SK-N-SH (cell line): Measurements from ENCODE around the gene ALS2CL. TPM values are rescaled to one million over a fixed set of nuclear protein-coding genes. Genes with fewer than 3 reads are reported as not detected.

Experiments used
- CTCF ChIA-PET: fragments of 300-600, 350-600 bp; formaldehyde crosslinking; extraction: SDS; loops from one replicate; lab custom pipeline; 2021; lab: Yijun Ruan, JAX
- POLR2A ChIA-PET: fragments of 350-600 bp; sonication (Branson Sonifier 250); formaldehyde crosslinking; extraction: SDS; loops from one replicate; lab custom pipeline; 2020; ENCODE audit warnings: antibody characterized with exemption, inconsistent platforms; lab: Yijun Ruan, JAX
- DNase-seq: peaks from one replicate; pipeline ENCODE4 v3.0.0; 2012
- H2AFZ ChIP-seq: fragments of 200-600 bp; sonication (generic); 2 replicates; pipeline ENCODE4 v1.8.1; 2016; ENCODE audit warnings: antibody characterized with exemption, mild to moderate bottlenecking, low read depth
- H3F3A ChIP-seq: fragments of 200-600 bp; sonication (generic); replicated peaks from 2 replicates; pipeline ENCODE3; 2016; ENCODE audit warnings: antibody characterized with exemption, mild to moderate bottlenecking; ENCODE audit not compliant: insufficient read depth
- H3K27ac ChIP-seq, 2 experiments: fragments of 200-500 bp in 1 of 2; fragments of 200-600 bp in 1 of 2; sonication (Bioruptor generic) in 1 of 2; sonication (generic), shearing (Covaris generic) in 1 of 2; 2 replicates each; pipeline versions ENCODE4 v1.5.1 to v1.6.1; 2014 to 2016; ENCODE audit warnings: low read depth in 2 of 2, inconsistent platforms in 1 of 2, low read length in 1 of 2, mild to moderate bottlenecking in 1 of 2, mixed read lengths in 1 of 2
- H3K27me3 ChIP-seq: fragments of 200-600 bp; sonication (generic), shearing (Covaris generic); 2 replicates; pipeline ENCODE4 v1.6.1; 2016; ENCODE audit warnings: mixed run types; ENCODE audit not compliant: insufficient read depth
- H3K36me3 ChIP-seq, 2 experiments: fragments of 200-500 bp in 1 of 2; fragments of 200-600 bp in 1 of 2; sonication (Bioruptor generic) in 1 of 2; sonication (generic) in 1 of 2; replicated peaks in 1 of 2; 2 replicates each; pipeline versions ENCODE3 to v1.5.1; 2014 to 2016; ENCODE audit warnings: low read length in 1 of 2, mild to moderate bottlenecking in 1 of 2; ENCODE audit not compliant: insufficient read depth in 2 of 2, control insufficient read depth in 1 of 2
- H3K4me1 ChIP-seq, 2 experiments: fragments of 200-500 bp in 1 of 2; fragments of 200-600 bp in 1 of 2; sonication (Bioruptor generic) in 1 of 2; sonication (generic), shearing (Covaris generic) in 1 of 2; 2 replicates each; pipeline versions ENCODE4 v1.5.1 to v1.6.1; 2014 to 2016; ENCODE audit warnings: low read depth in 1 of 2, low read length in 1 of 2, mixed run types in 1 of 2; ENCODE audit not compliant: insufficient read depth in 2 of 2, control insufficient read depth in 1 of 2
- H3K4me2 ChIP-seq: fragments of 200-600 bp; sonication (generic), shearing (Covaris generic); 2 replicates; pipeline ENCODE4 v1.6.1; 2017; ENCODE audit warnings: mixed run types
- H3K4me3 ChIP-seq, 2 experiments: fragments of 200-500 bp in 1 of 2; fragments of 200-600 bp in 1 of 2; sonication (Bioruptor generic) in 1 of 2; sonication (generic), shearing (Covaris generic) in 1 of 2; 2 replicates each; pipeline versions ENCODE4 v1.5.1 to v1.8.1; 2014 to 2016; ENCODE audit warnings: low read depth in 2 of 2, inconsistent platforms in 1 of 2, low read length in 1 of 2, mild to moderate bottlenecking in 1 of 2, mixed read lengths in 1 of 2, moderate library complexity in 1 of 2
- H3K79me2 ChIP-seq: fragments of 200-600 bp; sonication (generic); 2 replicates; pipeline ENCODE4 v1.8.1; 2017; ENCODE audit warnings: mild to moderate bottlenecking; ENCODE audit not compliant: insufficient read depth
- H3K9ac ChIP-seq: fragments of 200-600 bp; sonication (generic); 2 replicates; pipeline ENCODE4 v1.6.1; 2017; ENCODE audit warnings: mixed run types
- H3K9me2 ChIP-seq: fragments of 200-600 bp; sonication (generic); 2 replicates; pipeline ENCODE4 v1.6.1; 2017; ENCODE audit warnings: mixed run types
- H3K9me3 ChIP-seq: fragments of 200-600 bp; sonication (generic); 2 replicates; pipeline ENCODE4 v1.6.1; 2017; ENCODE audit warnings: mixed run types, mild to moderate bottlenecking, moderate library complexity
- H4K20me1 ChIP-seq: fragments of 200-600 bp; sonication (generic); 2 replicates; pipeline ENCODE4 v1.6.1; 2017; ENCODE audit warnings: mild to moderate bottlenecking, mixed run types; ENCODE audit not compliant: insufficient read depth
- FOXJ3 ChIP-seq: sonication (generic); formaldehyde crosslinking; IDR thresholded peaks from 2 replicates; pipeline ENCODE4 v1.5.1; 2020; ENCODE audit warnings: mild to moderate bottlenecking, missing genetic modification reagents
- FOXM1 ChIP-seq: IDR thresholded peaks from 2 replicates; pipeline ENCODE4 v1.4.0; 2012; ENCODE audit warnings: low read depth, mild to moderate bottlenecking
- GATA2 ChIP-seq: sonication (generic); formaldehyde crosslinking; IDR thresholded peaks from 2 replicates; pipeline ENCODE4 v1.5.0; 2020; ENCODE audit warnings: mild to moderate bottlenecking, missing genetic modification reagents
- NFIC ChIP-seq: IDR thresholded peaks from 2 replicates; pipeline ENCODE4 v1.4.0; 2012; ENCODE audit warnings: borderline replicate concordance
- NRF1 ChIP-seq: IDR thresholded peaks from 2 replicates; pipeline ENCODE4 v1.6.1; 2012; ENCODE audit warnings: low read depth, mild to moderate bottlenecking, low read length
- RAD21 ChIP-seq: IDR thresholded peaks from 2 replicates; pipeline ENCODE4 v1.6.1; 2012; ENCODE audit warnings: mild to moderate bottlenecking, low read length
- RXRA ChIP-seq: IDR thresholded peaks from 2 replicates; pipeline ENCODE4 v1.4.0; 2012; ENCODE audit warnings: low read depth, mild to moderate bottlenecking, borderline replicate concordance
- TAF1 ChIP-seq: IDR thresholded peaks from 2 replicates; pipeline ENCODE4 v1.6.1; 2012; ENCODE audit warnings: low read depth, mild to moderate bottlenecking, low read length, moderate library complexity, borderline replicate concordance
- YY1 ChIP-seq: IDR thresholded peaks from 2 replicates; pipeline ENCODE4 v1.4.0; 2012; ENCODE audit warnings: low read depth, mild to moderate bottlenecking
- WGBS: methylation state at CpG from one replicate; pipeline ENCODE4 v1.1.6; 2017; ENCODE audit warnings: low lambda C conversion rate; 5-methylcytosine and 5-hydroxymethylcytosine counted together
- polyA plus RNA-seq, 3 experiments: library from polyadenylated mRNA; depleted of rRNA; stranded (reverse); fragments of >200 nt; gene quantifications; 2 replicates each; pipeline ENCODE4 v1.2.3, GENCODE V29; 2012
- TF ChIP-seq, protein P1 (sequence below): fragments of 150-350 bp; IDR thresholded peaks from 2 replicates; pipeline ENCODE4 v1.6.1; 2016; ENCODE audit warnings: mild to moderate bottlenecking, low read depth, low read length
- TF ChIP-seq, protein P2 (sequence below): fragments of 150-350 bp; IDR thresholded peaks from 2 replicates; pipeline ENCODE4 v1.6.1; 2017; ENCODE audit warnings: antibody characterized with exemption, low read length, low read depth, borderline replicate concordance
- TF ChIP-seq, protein P3 (sequence below): IDR thresholded peaks from 2 replicates; pipeline ENCODE4; 2012
- TF ChIP-seq, protein P4 (sequence below): IDR thresholded peaks from 2 replicates; pipeline ENCODE4 v1.4.0; 2012; ENCODE audit warnings: low read depth

The ALS2CL gene
- polyA plus RNA-seq, 1 of the 3 experiments (the other 2 are of a cell fraction): 0.18 TPM

DNA sequence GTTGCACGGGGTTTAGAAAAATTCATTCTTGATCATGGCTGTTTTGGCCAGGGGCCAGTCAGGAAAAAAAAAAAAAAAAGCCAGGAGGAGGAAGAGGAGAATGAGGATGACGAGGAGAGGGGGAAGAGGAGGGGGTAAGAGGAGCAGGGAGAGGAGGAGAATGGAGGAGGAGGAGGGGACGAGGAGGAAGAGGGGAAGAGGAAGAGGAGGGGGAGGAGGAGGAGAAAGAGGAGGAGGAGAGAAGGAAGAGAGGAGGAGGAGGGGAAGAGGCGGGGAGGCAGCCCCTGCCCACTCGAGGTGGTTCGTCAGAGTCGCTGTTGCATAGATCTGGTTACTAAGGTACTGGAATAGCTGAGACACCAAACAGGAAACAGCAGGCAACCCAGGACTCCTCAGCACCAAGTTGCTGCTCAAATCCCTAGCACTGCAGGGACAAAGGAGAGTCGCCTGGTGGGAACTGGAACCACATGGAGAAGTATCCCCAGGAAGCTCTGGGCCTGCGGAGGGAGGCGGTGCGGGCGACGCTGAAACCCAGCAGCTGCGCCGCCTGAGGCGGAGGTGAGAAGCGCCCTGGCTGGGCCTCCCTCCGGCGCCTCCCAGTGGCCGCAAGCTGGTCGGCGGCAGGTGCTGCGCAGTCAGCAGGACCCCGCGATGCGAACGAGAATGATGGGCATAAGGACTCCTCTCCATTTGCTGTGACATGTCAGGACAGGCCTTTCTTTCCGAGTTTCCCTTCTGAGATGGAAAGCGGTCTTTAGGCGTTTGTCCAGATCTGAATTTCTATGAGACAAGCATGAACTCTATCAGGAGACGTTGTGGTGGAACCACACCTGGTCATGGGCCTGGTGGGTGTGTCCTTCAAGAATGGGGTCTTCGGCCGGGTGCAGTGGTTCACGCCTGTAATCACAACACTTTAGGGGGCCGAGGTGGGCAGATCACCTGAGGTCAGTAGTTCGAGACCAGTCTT, 63.6 kb downstream of the ALS2CL start (continued):
- TF ChIP-seq, protein P1, sequence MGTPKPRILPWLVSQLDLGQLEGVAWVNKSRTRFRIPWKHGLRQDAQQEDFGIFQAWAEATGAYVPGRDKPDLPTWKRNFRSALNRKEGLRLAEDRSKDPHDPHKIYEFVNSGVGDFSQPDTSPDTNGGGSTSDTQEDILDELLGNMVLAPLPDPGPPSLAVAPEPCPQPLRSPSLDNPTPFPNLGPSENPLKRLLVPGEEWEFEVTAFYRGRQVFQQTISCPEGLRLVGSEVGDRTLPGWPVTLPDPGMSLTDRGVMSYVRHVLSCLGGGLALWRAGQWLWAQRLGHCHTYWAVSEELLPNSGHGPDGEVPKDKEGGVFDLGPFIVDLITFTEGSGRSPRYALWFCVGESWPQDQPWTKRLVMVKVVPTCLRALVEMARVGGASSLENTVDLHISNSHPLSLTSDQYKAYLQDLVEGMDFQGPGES: no peak
- TF ChIP-seq YY1 (no peak), TAF1 (no peak), NRF1 (no peak)

DNA sequence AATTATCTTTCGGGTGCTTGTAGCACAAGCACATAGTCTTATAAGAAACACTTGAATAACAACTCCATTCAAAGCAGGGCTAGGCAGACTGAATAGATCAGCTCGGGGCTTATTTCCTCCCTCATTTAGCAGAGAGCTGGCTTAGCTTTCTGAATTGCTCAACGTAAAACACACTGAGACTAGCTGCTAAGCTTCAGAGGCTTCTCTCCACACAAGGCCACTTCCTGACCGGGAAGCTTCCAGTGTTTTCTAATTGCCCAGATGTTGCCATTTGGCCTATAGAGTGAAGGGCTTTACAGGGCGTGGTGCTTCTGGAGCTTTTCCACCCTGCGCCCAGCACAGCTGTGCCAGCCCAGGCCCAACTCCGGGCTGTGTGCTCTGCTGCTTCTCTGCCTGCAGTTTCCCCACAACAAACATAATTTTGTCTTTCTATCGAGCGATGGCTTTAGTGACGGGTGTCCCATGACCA, 64.5 kb downstream of the ALS2CL start:
- TF ChIP-seq RXRA (no peak), TAF1 (no peak), GATA2 (CRISPR knock-in tag) (no peak), RAD21 (no peak), NFIC (no peak), FOXJ3 (CRISPR knock-in tag) (no peak), FOXM1 (no peak)
- TF ChIP-seq, protein P2, sequence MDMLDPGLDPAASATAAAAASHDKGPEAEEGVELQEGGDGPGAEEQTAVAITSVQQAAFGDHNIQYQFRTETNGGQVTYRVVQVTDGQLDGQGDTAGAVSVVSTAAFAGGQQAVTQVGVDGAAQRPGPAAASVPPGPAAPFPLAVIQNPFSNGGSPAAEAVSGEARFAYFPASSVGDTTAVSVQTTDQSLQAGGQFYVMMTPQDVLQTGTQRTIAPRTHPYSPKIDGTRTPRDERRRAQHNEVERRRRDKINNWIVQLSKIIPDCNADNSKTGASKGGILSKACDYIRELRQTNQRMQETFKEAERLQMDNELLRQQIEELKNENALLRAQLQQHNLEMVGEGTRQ: no peak
- TF ChIP-seq, protein P3, sequence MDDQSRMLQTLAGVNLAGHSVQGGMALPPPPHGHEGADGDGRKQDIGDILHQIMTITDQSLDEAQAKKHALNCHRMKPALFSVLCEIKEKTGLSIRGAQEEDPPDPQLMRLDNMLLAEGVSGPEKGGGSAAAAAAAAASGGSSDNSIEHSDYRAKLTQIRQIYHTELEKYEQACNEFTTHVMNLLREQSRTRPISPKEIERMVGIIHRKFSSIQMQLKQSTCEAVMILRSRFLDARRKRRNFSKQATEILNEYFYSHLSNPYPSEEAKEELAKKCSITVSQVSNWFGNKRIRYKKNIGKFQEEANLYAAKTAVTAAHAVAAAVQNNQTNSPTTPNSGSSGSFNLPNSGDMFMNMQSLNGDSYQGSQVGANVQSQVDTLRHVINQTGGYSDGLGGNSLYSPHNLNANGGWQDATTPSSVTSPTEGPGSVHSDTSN: no peak
- TF ChIP-seq, protein P1: no peak
- TF ChIP-seq, protein P4, sequence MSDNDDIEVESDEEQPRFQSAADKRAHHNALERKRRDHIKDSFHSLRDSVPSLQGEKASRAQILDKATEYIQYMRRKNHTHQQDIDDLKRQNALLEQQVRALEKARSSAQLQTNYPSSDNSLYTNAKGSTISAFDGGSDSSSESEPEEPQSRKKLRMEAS: no peak
- TF ChIP-seq, all 33 proteins: peak for 0
- ChIA-PET POLR2A (no interaction called here), CTCF (interaction anchor here (0.6 to 2.2 kb wide), 3 partner anchors 35 to 281 kb away, joined by 3 to 15 read pairs (median 4); no protein-coding TSS in a partner anchor)
- H3K9ac ChIP-seq: no peak overlapping the region
- H3K4me1 ChIP-seq: no peaks in the 10 kb centered on the region
- no peaks in the 10 kb centered on the region for H3K9me2 ChIP-seq
- H4K20me1 ChIP-seq: no peaks in the 10 kb centered on the region
- WGBS: 64% methylated on average over 10 of the region's 10 CpGs
- H3K4me3 ChIP-seq: no peak overlapping the region
- no peaks in the 10 kb centered on the region; the same call in 1 of the 2 replicates for H3K27me3 ChIP-seq
- no peaks in the 10 kb centered on the region for H3K79me2 ChIP-seq
- H2AFZ ChIP-seq: no peak overlapping the region
- H3K36me3 ChIP-seq: no peaks in the 10 kb centered on the region
- no peaks in the 10 kb centered on the region for H3F3A ChIP-seq
- DNase-seq: no peak
- H3K27ac ChIP-seq: no peak overlapping the region
- H3K4me2 ChIP-seq: no peak overlapping the region
- no peaks in the 10 kb centered on the region for H3K9me3 ChIP-seq
